SK-N-SH (cell line): ENCODE results near the gene PSMB9. TPM values are rescaled to one million over a fixed set of nuclear protein-coding genes. Genes with fewer than 3 reads are reported as not detected.
A peak's percentile ranks its signal among the peaks of the same experiment; 100 is the strongest.

Source experiments
- CTCF ChIA-PET: fragments of 300-600, 350-600 bp; formaldehyde crosslinking; extraction: SDS; loops from one replicate; lab custom pipeline; 2021; lab: Yijun Ruan, JAX
- POLR2A ChIA-PET: fragments of 350-600 bp; sonication (Branson Sonifier 250); formaldehyde crosslinking; extraction: SDS; loops from one replicate; lab custom pipeline; 2020; ENCODE audit warnings: antibody characterized with exemption, inconsistent platforms; lab: Yijun Ruan, JAX
- DNase-seq: peaks from one replicate; pipeline ENCODE4 v3.0.0; 2012
- H2AFZ ChIP-seq: fragments of 200-600 bp; sonication (generic); 2 replicates; pipeline ENCODE4 v1.8.1; 2016; ENCODE audit warnings: antibody characterized with exemption, mild to moderate bottlenecking, low read depth
- H3F3A ChIP-seq: fragments of 200-600 bp; sonication (generic); replicated peaks from 2 replicates; pipeline ENCODE3; 2016; ENCODE audit warnings: antibody characterized with exemption, mild to moderate bottlenecking; ENCODE audit not compliant: insufficient read depth
- H3K27ac ChIP-seq, 2 experiments: fragments of 200-500 bp in 1 of 2; fragments of 200-600 bp in 1 of 2; sonication (Bioruptor generic) in 1 of 2; sonication (generic), shearing (Covaris generic) in 1 of 2; 2 replicates each; pipeline versions ENCODE4 v1.5.1 to v1.6.1; 2014 to 2016; ENCODE audit warnings: low read depth in 2 of 2, inconsistent platforms in 1 of 2, low read length in 1 of 2, mild to moderate bottlenecking in 1 of 2, mixed read lengths in 1 of 2
- H3K27me3 ChIP-seq: fragments of 200-600 bp; sonication (generic), shearing (Covaris generic); 2 replicates; pipeline ENCODE4 v1.6.1; 2016; ENCODE audit warnings: mixed run types; ENCODE audit not compliant: insufficient read depth
- H3K36me3 ChIP-seq, 2 experiments: fragments of 200-500 bp in 1 of 2; fragments of 200-600 bp in 1 of 2; sonication (Bioruptor generic) in 1 of 2; sonication (generic) in 1 of 2; replicated peaks in 1 of 2; 2 replicates each; pipeline versions ENCODE3 to v1.5.1; 2014 to 2016; ENCODE audit warnings: low read length in 1 of 2, mild to moderate bottlenecking in 1 of 2; ENCODE audit not compliant: insufficient read depth in 2 of 2, control insufficient read depth in 1 of 2
- H3K4me1 ChIP-seq, 2 experiments: fragments of 200-500 bp in 1 of 2; fragments of 200-600 bp in 1 of 2; sonication (Bioruptor generic) in 1 of 2; sonication (generic), shearing (Covaris generic) in 1 of 2; 2 replicates each; pipeline versions ENCODE4 v1.5.1 to v1.6.1; 2014 to 2016; ENCODE audit warnings: low read depth in 1 of 2, low read length in 1 of 2, mixed run types in 1 of 2; ENCODE audit not compliant: insufficient read depth in 2 of 2, control insufficient read depth in 1 of 2
- H3K4me2 ChIP-seq: fragments of 200-600 bp; sonication (generic), shearing (Covaris generic); 2 replicates; pipeline ENCODE4 v1.6.1; 2017; ENCODE audit warnings: mixed run types
- H3K4me3 ChIP-seq, 2 experiments: fragments of 200-500 bp in 1 of 2; fragments of 200-600 bp in 1 of 2; sonication (Bioruptor generic) in 1 of 2; sonication (generic), shearing (Covaris generic) in 1 of 2; 2 replicates each; pipeline versions ENCODE4 v1.5.1 to v1.8.1; 2014 to 2016; ENCODE audit warnings: low read depth in 2 of 2, inconsistent platforms in 1 of 2, low read length in 1 of 2, mild to moderate bottlenecking in 1 of 2, mixed read lengths in 1 of 2, moderate library complexity in 1 of 2
- H3K79me2 ChIP-seq: fragments of 200-600 bp; sonication (generic); 2 replicates; pipeline ENCODE4 v1.8.1; 2017; ENCODE audit warnings: mild to moderate bottlenecking; ENCODE audit not compliant: insufficient read depth
- H3K9ac ChIP-seq: fragments of 200-600 bp; sonication (generic); 2 replicates; pipeline ENCODE4 v1.6.1; 2017; ENCODE audit warnings: mixed run types
- H3K9me2 ChIP-seq: fragments of 200-600 bp; sonication (generic); 2 replicates; pipeline ENCODE4 v1.6.1; 2017; ENCODE audit warnings: mixed run types
- H3K9me3 ChIP-seq: fragments of 200-600 bp; sonication (generic); 2 replicates; pipeline ENCODE4 v1.6.1; 2017; ENCODE audit warnings: mixed run types, mild to moderate bottlenecking, moderate library complexity
- H4K20me1 ChIP-seq: fragments of 200-600 bp; sonication (generic); 2 replicates; pipeline ENCODE4 v1.6.1; 2017; ENCODE audit warnings: mild to moderate bottlenecking, mixed run types; ENCODE audit not compliant: insufficient read depth
- CTCF ChIP-seq: fragments of 200-600 bp; sonication (generic); IDR thresholded peaks from 2 replicates; pipeline ENCODE4 v1.6.1; 2017; ENCODE audit warnings: antibody characterized with exemption, mild to moderate bottlenecking, moderate library complexity
- EP300 ChIP-seq, 2 experiments: IDR thresholded peaks; 2 replicates each; pipeline versions ENCODE4 v1.4.0 to v1.6.1; 2012; ENCODE audit warnings: borderline replicate concordance in 1 of 2, low read depth in 1 of 2, low read length in 1 of 2
- FOXM1 ChIP-seq: IDR thresholded peaks from 2 replicates; pipeline ENCODE4 v1.4.0; 2012; ENCODE audit warnings: low read depth, mild to moderate bottlenecking
- NRF1 ChIP-seq: IDR thresholded peaks from 2 replicates; pipeline ENCODE4 v1.6.1; 2012; ENCODE audit warnings: low read depth, mild to moderate bottlenecking, low read length
- PBX3 ChIP-seq: IDR thresholded peaks from 2 replicates; pipeline ENCODE4; 2012
- POLR2AphosphoS5 ChIP-seq: IDR thresholded peaks from 2 replicates; pipeline ENCODE4 v1.6.1; 2012; ENCODE audit warnings: low read depth, low read length
- RAD21 ChIP-seq: IDR thresholded peaks from 2 replicates; pipeline ENCODE4 v1.6.1; 2012; ENCODE audit warnings: mild to moderate bottlenecking, low read length
- REST ChIP-seq: IDR thresholded peaks from 2 replicates; pipeline ENCODE4 v1.6.1; 2012; ENCODE audit warnings: mild to moderate bottlenecking, low read depth, low read length, moderate library complexity
- RFX5 ChIP-seq: IDR thresholded peaks from 2 replicates; pipeline ENCODE4 v1.6.1; 2012; ENCODE audit warnings: mild to moderate bottlenecking, improper control_type of control experiment, low read length
- RXRA ChIP-seq: IDR thresholded peaks from 2 replicates; pipeline ENCODE4 v1.4.0; 2012; ENCODE audit warnings: low read depth, mild to moderate bottlenecking, borderline replicate concordance
- SMC3 ChIP-seq: IDR thresholded peaks from 2 replicates; pipeline ENCODE4 v1.6.1; 2012; ENCODE audit warnings: low read depth, low read length, improper control_type of control experiment
- TEAD4 ChIP-seq: IDR thresholded peaks from 2 replicates; pipeline ENCODE4 v1.4.0; 2012; ENCODE audit warnings: mild to moderate bottlenecking, borderline replicate concordance; ENCODE audit not compliant: insufficient read depth
- ZBTB33 ChIP-seq: IDR thresholded peaks from 2 replicates; pipeline ENCODE4 v1.4.0; 2012; ENCODE audit warnings: low read depth, borderline replicate concordance
- WGBS: methylation state at CpG from one replicate; pipeline ENCODE4 v1.1.6; 2017; ENCODE audit warnings: low lambda C conversion rate; 5-methylcytosine and 5-hydroxymethylcytosine counted together
- polyA plus RNA-seq, 3 experiments: library from polyadenylated mRNA; depleted of rRNA; stranded (reverse); fragments of >200 nt; gene quantifications; 2 replicates each; pipeline ENCODE4 v1.2.3, GENCODE V29; 2012

The PSMB9 gene
- polyA plus RNA-seq, 1 of the 3 experiments (the other 2 are of a cell fraction), result 83.7 TPM

GRCh38 chr6:32816746-32817204, 37.2 kb upstream of the PSMB9 start, which contains the start of gene HLA-DOB:
TSS of gene HLA-DOB (minus strand) at chr6:32817002. CDS start at chr6:32816951, 51 bp downstream.
- H3F3A ChIP-seq, result no peaks in the 10 kb centered on the region
- CTCF ChIA-PET, result no interaction called here
- no peaks in the 10 kb centered on the region for H3K9me3 ChIP-seq
- H3K79me2 ChIP-seq, result no peaks in the 10 kb centered on the region
- WGBS, result 5% methylated on average over 3 of the region's 3 CpGs
- H2AFZ ChIP-seq, result no peak within 1 kb of the TSS
- TF ChIP-seq CTCF, result no peak
- TF ChIP-seq RFX5, result peak; percentile 97
- H3K36me3 ChIP-seq, result no peaks in the 10 kb centered on the region
- H3K4me2 ChIP-seq, result no peak within 1 kb of the TSS
- DNase-seq, result no peak
- H3K27ac ChIP-seq, result no peak within 1 kb of the TSS
- H4K20me1 ChIP-seq, result no peaks in the 10 kb centered on the region
- H3K27me3 ChIP-seq, result peaks cover 40% of the 10 kb centered on the region
- H3K9ac ChIP-seq, result no peak within 1 kb of the TSS
- H3K4me3 ChIP-seq, result no peak within 1 kb of the TSS
- no peaks in the 10 kb centered on the region for H3K4me1 ChIP-seq
- no peaks in the 10 kb centered on the region for H3K9me2 ChIP-seq
- POLR2A ChIA-PET, result no interaction called here

GRCh38 chr6:32818867-32819266, 35.1 kb upstream of the PSMB9 start:
- ChIA-PET CTCF (interaction anchor here (0.6 kb wide), 1 partner anchor 49 kb away, joined by 3 read pairs; no protein-coding TSS in a partner anchor), POLR2A (no interaction called here)
- H2AFZ ChIP-seq, result no peak overlapping the region

GRCh38 chr6:32819729-32820128, 34.3 kb upstream of the PSMB9 start:
- DNase-seq, result no peak
- no peaks in the 10 kb centered on the region for H3K9me3 ChIP-seq
- TF ChIP-seq RFX5 (no peak), NRF1 (no peak), SMC3 (no peak), EP300 (IDR thresholded peaks at IDR 0.05; ENCODE audit: borderline replicate concordance in 1 of 2, low read depth in 1 of 2, low read length in 1 of 2) (no peak), FOXM1 (no peak), PBX3 (no peak), TEAD4 (no peak), REST (no peak), RXRA (no peak), ZBTB33 (no peak)

More at GRCh38 chr6:32818867-32819266, 35.1 kb upstream of the PSMB9 start:
- no peaks in the 10 kb centered on the region for H3K9me3 ChIP-seq
- H3K4me3 ChIP-seq, result no peak overlapping the region
- H3K4me1 ChIP-seq, result no peaks in the 10 kb centered on the region
- H3K9ac ChIP-seq, result no peak overlapping the region
- TF ChIP-seq FOXM1 (no peak), RAD21 (no peak), POLR2AphosphoS5 (no peak)
- TF ChIP-seq, all 33 proteins: peak for 0
- no peaks in the 10 kb centered on the region for H3K9me2 ChIP-seq
- no peak for DNase-seq
- H3K79me2 ChIP-seq, result no peaks in the 10 kb centered on the region
- H3K27me3 ChIP-seq, result peaks cover 21% of the 10 kb centered on the region; the same call in 1 of the 2 replicates
- H3K36me3 ChIP-seq, result no peaks in the 10 kb centered on the region
- no peaks in the 10 kb centered on the region for H4K20me1 ChIP-seq
- H3K4me2 ChIP-seq, result no peak overlapping the region
- 15% methylated on average over 2 of the region's 2 CpGs for WGBS
- no peaks in the 10 kb centered on the region for H3F3A ChIP-seq
- no peak overlapping the region for H3K27ac ChIP-seq

More at GRCh38 chr6:32819729-32820128, 34.3 kb upstream of the PSMB9 start:
- Histone ChIP-seq H3F3A (no peaks in the 10 kb centered on the region), H3K4me3 (no peak overlapping the region), H3K27ac (no peak overlapping the region), H3K36me3 (no peaks in the 10 kb centered on the region), H4K20me1 (no peaks in the 10 kb centered on the region), H3K9ac (no peak overlapping the region), H3K27me3 (peaks cover 13% of the 10 kb centered on the region; the same call in 1 of the 2 replicates), H3K9me2 (no peaks in the 10 kb centered on the region), H3K4me2 (no peak overlapping the region), H2AFZ (no peak overlapping the region), H3K79me2 (no peaks in the 10 kb centered on the region), H3K4me1 (no peaks in the 10 kb centered on the region)
- WGBS, result 7% methylated on average over 3 of the region's 3 CpGs
- ChIA-PET POLR2A (no interaction called here), CTCF (interaction anchor here (1.5 to 2.9 kb wide), 3 partner anchors 19 to 328 kb away, joined by 4 to 15 read pairs (median 8); partner anchors contain the start of gene TAP2)
